HEK293T (cell line): ENCODE measurements around the gene SLC41A3.
A peak's percentile ranks its signal among the peaks of the same experiment; 100 is the strongest.
"Not testable (repeated sequence)": the region's sequence is repeated elsewhere in the genome, so short reads cannot be mapped to it uniquely, and the experiment has no call there.

Experiments
- CTCF ChIA-PET: fragments of 350-600 bp; formaldehyde crosslinking; extraction: SDS; loops from one replicate; lab custom pipeline; 2021; ENCODE audit warnings: antibody characterized with exemption, inconsistent platforms; lab: Yijun Ruan, JAX
- POLR2A ChIA-PET: fragments of 350-600 bp; formaldehyde crosslinking; extraction: SDS; loops from one replicate; lab custom pipeline; 2020; ENCODE audit warnings: antibody characterized with exemption, inconsistent platforms; lab: Yijun Ruan, JAX
- DNase-seq: peaks from one replicate; pipeline ENCODE4 v3.0.0; 2012; ENCODE audit warnings: mixed read lengths; ENCODE audit errors: extremely low spot score
- BHLHE40 ChIP-seq: fragments of 450-650 bp; IDR thresholded peaks from 2 replicates; pipeline ENCODE4 v1.6.1; 2016; ENCODE audit warnings: mild to moderate bottlenecking, moderate library complexity, borderline replicate concordance
- CTBP1 ChIP-seq: fragments of 450-650 bp; IDR thresholded peaks from 2 replicates; pipeline ENCODE4 v1.6.1; 2016; ENCODE audit warnings: borderline replicate concordance
- ELF4 ChIP-seq: fragments of 450-650 bp; IDR thresholded peaks from 2 replicates; pipeline ENCODE4 v1.6.1; 2017; ENCODE audit warnings: antibody characterized with exemption
- FOXA1 ChIP-seq: fragments of 450-650 bp; IDR thresholded peaks from 2 replicates; pipeline ENCODE4 v1.6.1; 2016; ENCODE audit warnings: mild to moderate bottlenecking
- HDGF ChIP-seq: fragments of 450-650 bp; IDR thresholded peaks from 2 replicates; pipeline ENCODE4 v1.6.1; 2017; ENCODE audit warnings: antibody characterized with exemption, borderline replicate concordance
- L3MBTL2 ChIP-seq: fragments of 450-650 bp; conservative IDR thresholded peaks from 2 replicates; pipeline ENCODE4 v1.6.1; 2016; ENCODE audit warnings: mild to moderate bottlenecking
- LEF1 ChIP-seq: fragments of 450-650 bp; IDR thresholded peaks from 2 replicates; pipeline ENCODE4 v1.6.1; 2017; ENCODE audit warnings: mild to moderate bottlenecking, borderline replicate concordance
- NFRKB ChIP-seq: fragments of 450-650 bp; IDR thresholded peaks from 2 replicates; pipeline ENCODE4 v1.6.1; 2016; ENCODE audit warnings: mild to moderate bottlenecking, moderate library complexity
- SP1 ChIP-seq: fragments of 450-650 bp; IDR thresholded peaks from 2 replicates; pipeline ENCODE4 v1.6.1; 2017
- SUZ12 ChIP-seq: fragments of 450-650 bp; IDR thresholded peaks from 2 replicates; pipeline ENCODE4 v1.6.1; 2016; ENCODE audit warnings: mild to moderate bottlenecking
- ZNF384 ChIP-seq: fragments of 450-650 bp; IDR thresholded peaks from 2 replicates; pipeline ENCODE4 v1.6.1; 2016
- TF ChIP-seq, protein P1 (sequence below): fragments of 450-650 bp; IDR thresholded peaks from 2 replicates; pipeline ENCODE4 v1.6.1; 2016

SLC41A3 gene

DNA sequence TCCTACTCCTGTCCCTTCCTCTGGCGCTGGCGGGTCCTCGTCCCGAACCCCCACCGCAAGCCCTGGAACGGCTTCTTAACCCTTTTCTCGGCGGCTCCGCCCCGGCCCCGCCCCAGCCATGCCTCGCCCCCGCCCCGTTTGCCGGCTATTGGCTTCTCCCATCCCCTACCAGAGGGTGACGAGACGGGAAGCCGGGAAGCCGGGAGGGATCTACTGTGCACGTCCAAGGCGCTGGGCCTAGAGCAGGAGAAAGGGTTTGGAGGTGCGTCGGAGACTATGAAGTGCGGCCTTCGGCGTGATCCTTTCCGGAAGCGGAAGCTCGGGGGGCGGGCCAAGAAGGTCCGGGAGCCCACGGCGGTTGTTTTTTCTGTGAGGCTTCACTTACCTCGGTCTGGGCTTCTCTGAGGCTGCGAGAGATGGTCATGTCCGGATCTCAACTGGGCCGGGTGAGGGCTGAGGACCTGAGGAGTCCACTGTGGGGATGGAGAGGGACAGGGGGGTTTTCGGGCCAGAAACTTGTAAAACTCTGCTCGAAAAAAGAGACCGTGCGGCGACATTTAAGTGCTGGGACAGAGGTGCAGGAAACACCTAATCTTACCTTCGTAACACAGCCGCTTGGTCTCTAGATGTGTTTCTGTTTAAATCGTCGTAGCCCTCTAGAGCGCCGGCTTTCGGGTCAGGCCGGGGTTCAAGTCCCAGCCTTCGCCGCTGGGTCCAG is 93.5 kb downstream of the SLC41A3 start:
- CTCF ChIA-PET = interaction anchor here (0.6 kb wide), 1 partner anchor 144 kb away, joined by 3 read pairs; no protein-coding TSS in a partner anchor
- DNase-seq = peak; percentile 85
- POLR2A ChIA-PET = interaction anchor here (1.0 to 1.1 kb wide), 2 partner anchors 43 to 88 kb away, joined by 3 read pairs; no protein-coding TSS in a partner anchor
- TF ChIP-seq FOXA1 (no peak), ZNF384 (no peak), L3MBTL2 (peak; percentile 84), ELF4 (no peak), NFRKB (no peak), BHLHE40 (no peak)
- TF ChIP-seq, protein P1, sequence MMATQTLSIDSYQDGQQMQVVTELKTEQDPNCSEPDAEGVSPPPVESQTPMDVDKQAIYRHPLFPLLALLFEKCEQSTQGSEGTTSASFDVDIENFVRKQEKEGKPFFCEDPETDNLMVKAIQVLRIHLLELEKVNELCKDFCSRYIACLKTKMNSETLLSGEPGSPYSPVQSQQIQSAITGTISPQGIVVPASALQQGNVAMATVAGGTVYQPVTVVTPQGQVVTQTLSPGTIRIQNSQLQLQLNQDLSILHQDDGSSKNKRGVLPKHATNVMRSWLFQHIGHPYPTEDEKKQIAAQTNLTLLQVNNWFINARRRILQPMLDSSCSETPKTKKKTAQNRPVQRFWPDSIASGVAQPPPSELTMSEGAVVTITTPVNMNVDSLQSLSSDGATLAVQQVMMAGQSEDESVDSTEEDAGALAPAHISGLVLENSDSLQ = 0 out of 2 replicates have a peak, but pooled peaks have one; percentile 8

DNA sequence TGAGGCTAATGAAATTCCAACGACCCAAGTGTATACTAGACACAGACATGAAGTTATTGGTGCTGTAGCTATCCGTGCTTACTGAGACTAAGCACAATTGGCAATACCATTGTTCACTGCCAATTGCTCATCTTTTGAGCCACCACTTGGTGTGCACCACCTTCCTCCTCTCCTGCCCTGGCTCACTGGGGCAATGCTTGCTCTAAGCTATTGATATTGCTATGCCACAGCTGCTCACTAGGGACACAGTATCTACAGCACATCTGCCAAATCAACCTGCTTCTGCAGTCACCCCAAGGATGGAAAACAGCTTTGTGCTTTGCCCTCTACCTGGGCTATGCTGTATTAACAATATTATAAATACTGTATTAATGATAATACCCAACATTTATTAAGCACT is 99.0 kb downstream of the SLC41A3 start:
- CTCF ChIA-PET = interaction anchor here (1.3 kb wide), 1 partner anchor 13 kb away, joined by 3 read pairs; no protein-coding TSS in a partner anchor
- DNase-seq, POLR2A ChIA-PET: not testable (repeated sequence)

DNA sequence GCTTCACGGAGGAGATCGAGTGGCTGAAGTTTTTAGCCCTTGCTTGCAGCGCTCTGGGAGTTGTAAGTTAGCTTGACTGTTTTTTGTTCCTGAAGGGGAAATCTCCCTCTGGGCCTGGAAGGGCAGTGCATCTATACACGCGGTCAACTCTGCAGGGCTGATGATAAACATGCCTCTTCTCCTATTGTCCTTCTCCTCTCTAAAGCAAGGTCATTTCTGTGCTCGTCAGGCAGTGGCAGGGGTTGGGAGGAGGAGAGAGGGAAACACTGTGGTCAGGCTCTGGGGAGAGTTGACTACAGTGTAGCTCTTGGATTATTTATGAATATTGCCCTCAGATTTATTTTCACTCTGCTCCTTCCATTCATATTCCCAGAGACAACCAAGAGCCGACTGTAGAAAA is 106.8 kb downstream of the SLC41A3 start:
- CTCF ChIA-PET, POLR2A ChIA-PET, DNase-seq: not testable (repeated sequence)

DNA sequence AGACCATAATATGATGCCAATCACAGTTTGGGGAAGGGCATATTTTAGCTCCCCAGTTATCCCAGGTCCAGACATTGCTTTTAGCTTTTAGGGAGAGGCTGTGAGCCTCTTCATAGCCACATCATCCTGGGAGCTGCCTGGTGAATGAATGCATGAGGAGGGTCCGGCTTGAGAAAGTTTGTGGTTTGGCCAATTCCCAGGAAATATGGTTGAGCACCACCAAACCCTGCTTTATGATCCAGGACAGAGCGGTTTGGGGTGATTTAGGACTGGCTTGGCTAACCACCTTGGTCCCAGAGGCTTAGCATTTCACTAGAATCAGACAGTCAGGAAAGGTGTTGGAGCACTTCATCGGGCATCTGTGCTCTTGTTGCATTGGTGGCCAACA is 107.9 kb downstream of the SLC41A3 start:
- POLR2A ChIA-PET, DNase-seq, CTCF ChIA-PET: not testable (repeated sequence)

DNA sequence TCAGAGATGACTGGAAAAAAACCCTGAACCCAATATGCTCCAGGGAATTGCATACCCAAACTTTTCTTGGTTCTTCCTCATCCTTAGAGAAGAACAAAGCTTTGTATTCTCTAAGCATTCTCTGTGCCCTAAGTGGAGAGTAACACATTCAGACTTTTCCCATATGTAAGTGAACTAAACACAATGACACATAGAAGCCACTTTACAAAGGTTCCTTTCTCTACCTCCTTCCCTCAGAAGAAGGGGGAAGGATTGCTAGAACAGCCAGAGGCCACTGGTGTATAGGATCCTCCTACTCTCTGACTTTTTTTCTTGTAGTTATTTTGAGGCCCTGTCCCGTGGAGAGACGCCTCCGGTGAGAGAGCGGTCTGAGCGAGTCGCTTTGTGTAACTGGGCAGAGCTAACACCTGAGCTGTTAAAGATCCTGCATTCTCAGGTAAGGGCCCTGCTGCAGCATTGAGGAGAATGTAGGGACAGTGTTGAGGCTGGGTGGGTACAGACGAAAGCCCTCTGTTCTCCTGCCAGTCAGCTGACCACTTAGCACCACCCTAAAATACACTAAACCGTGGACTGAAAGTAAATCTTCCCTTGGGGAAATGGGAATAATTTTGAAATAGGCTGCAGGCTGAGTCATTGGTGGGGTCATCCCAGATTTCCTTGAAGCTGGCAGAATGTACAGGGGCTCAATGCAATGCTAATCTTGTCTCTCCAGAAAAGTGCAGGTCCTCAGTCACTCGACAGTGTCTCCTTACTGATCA is 108.5 kb downstream of the SLC41A3 start:
- POLR2A ChIA-PET, CTCF ChIA-PET: not testable (repeated sequence)

DNA sequence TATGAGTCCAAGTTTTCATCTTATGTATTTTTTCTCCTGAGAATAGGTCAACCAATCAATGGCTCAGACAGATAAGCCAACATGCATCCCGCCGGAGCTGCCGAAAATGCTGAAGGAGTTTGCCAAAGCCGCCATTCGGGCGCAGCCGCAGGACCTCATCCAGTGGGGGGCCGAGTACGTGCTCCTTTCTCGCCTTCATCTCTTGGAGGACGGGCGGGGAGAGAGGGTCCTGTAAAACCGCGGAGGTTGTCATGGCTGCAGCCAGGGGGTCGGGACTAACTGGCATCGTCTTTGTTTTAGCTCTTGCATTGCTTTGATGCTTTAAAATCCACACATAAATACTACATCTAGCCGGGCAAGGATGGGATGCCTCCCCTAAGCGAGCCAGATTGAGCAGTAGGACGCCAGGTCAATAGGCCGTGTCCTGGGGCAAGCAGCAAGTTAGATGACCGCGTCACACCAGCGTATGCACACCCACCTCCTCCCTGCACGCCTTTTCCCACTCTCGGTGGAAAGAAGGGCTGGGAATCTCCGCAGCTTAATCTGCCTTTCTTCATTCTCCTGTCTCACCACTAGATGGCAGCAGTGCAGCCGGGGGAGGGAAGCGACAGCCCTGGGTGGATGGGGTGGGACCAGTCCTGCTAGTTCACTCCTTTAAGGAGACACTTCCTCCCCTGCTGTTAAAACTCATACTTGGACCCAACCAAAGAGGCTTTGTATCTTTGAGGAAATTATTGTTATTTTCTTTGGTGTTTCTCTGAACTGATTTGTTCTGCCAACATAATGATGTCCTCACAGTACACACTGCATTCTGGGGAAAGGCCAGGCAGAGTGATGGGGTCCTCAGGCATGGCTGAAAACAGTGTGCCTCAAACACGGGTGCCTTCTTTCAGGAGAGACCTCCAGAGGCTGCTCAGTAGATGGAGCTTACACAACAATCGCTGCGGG is 111.7 kb downstream of the SLC41A3 start:
- DNase-seq, POLR2A ChIA-PET: not testable (repeated sequence)
- CTCF ChIA-PET = interaction anchor here (1.0 kb wide), 1 partner anchor 12 kb away, joined by 3 read pairs; no protein-coding TSS in a partner anchor

More for the DNA sequence above, 108.5 kb downstream of the SLC41A3 start:
- not testable (repeated sequence) for DNase-seq

DNA sequence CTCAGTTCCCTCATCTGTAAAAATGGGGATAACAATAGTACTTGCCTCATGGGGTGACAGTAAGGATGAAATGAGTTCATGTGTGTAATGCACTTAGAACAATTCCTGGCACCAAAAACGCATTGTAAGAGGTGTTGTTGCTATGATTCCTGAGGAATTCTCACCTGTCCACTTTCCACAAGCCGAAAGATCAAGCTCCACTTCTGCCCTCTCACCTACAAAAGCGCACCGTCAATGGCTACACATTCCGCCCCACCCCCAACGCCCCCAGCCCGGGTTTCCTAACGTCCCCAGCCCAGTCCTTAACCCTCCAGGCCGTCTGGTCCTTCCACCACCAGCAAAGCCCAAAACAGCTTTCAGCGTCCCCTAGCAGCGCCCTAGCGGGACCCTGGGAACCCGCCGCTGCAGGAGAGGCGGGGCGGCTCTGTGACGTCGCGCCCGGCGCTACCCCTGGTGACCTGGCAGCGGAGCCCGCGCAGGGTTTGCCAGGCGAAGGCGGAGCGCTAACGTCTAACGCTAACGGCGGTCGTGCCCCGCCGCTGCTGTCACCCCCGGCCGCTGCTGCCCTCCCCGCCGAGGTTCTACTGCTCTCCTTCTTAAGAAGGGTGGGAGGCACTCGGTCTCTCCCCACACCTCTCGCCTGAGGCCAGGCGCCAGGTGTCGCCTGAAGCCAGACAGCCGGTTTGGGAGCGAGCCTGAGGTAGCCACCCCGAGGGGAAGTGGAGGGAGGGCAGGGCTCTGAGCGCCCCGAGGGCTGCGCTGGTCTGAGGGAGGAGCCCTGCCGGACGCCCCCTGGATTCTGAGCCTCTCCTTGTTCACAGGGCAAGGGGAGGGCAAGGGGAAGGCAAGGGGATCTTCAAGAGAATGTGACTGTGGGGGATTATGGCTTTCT is 115.0 kb downstream of the SLC41A3 start, which contains the start of gene ROPN1B:
TSS of gene ROPN1B (plus strand) at position 478 of the 892 bp plus-strand sequence. CDS start 2,877 bp downstream, outside the sequence.
- POLR2A ChIA-PET, DNase-seq, CTCF ChIA-PET: not testable (repeated sequence)

DNA sequence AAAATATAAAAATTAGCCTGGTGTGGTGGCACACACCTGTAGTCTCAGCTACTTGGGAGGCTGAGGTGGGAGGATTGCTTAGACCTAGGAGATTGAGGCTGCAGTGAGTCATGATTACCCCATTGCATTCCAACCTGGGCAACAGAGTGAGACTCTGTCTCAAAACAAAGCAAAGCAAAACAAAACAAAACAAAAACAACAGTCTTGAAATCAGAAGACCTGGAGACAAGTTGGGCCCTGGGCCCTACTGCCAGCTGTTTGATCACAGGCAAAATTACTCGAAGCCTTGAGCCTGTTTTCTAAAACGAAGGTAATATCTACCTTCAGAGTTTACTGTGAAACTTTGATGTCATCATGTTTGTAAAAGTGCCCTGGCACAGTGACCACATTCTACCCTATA is 115.8 kb downstream of the SLC41A3 start:
- CTCF ChIA-PET, DNase-seq, POLR2A ChIA-PET: not testable (repeated sequence)

DNA sequence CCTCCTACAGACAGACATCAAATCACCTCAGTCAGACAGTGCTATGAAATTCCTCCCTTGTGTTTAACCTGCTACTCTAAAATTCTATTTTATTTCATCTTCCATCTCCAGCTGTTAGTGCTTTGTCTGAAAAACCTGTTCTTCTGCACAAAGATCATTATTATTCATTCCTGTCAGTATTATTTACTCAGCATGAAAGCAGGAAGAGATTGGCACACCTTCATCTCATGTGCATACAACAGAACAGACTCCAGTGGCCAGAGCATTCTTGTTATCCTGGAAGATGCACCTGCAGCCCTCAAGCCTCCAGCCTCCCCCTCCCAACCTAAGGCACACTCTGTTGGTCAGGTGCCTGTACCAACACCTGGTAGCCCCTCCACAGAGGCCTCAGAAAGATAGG is 116.8 kb downstream of the SLC41A3 start:
- no peak for DNase-seq
- TF ChIP-seq CTBP1 (no peak), HDGF (no peak), SP1 (no peak), SUZ12 (no peak), LEF1 (no peak)
- POLR2A ChIA-PET = no interaction called here
- CTCF ChIA-PET = no interaction called here
